Measurements from ENCODE around the gene ZNHIT6.

ZNHIT6 gene

GRCh38 chr1:85660541-85660940 lies 47.7 kb downstream of the ZNHIT6 start:
- Mint-ChIP-seq H3K4me1 (peaks cover 7% of the 10 kb centered on the region), H3K27ac (no peak overlapping the region), H3K9me3 (no peaks in the 10 kb centered on the region), H3K27me3 (ENCODE audit: low read depth) (no peaks in the 10 kb centered on the region), H3K4me3 (no peak overlapping the region), H3K36me3 (ENCODE audit: low read depth) (peaks cover 19% of the 10 kb centered on the region)
- no peak for TF ChIP-seq CTCF (IDR thresholded peaks at IDR 0.05; ENCODE audit: unreplicated experiment in 3 of 3)

- no peak for TF ChIP-seq CTCF (IDR thresholded peaks at IDR 0.05; ENCODE audit: unreplicated experiment in 3 of 3)
- Mint-ChIP-seq H3K4me3 (no peak overlapping the region), H3K36me3 (ENCODE audit: low read depth) (peaks cover 10% of the 10 kb centered on the region), H3K4me1 (peaks cover 7% of the 10 kb centered on the region), H3K9me3 (no peaks in the 10 kb centered on the region), H3K27me3 (ENCODE audit: low read depth) (no peaks in the 10 kb centered on the region), H3K27ac (no peak overlapping the region)
These were observed 49.1 kb downstream of the ZNHIT6 start for GRCh38 chr1:85659174-85659573.

- Mint-ChIP-seq H3K9me3 (no peaks in the 10 kb centered on the region), H3K27ac (no peak overlapping the region), H3K4me3 (no peak overlapping the region), H3K4me1 (peaks cover 4% of the 10 kb centered on the region), H3K36me3 (ENCODE audit: low read depth) (peaks cover 24% of the 10 kb centered on the region), H3K27me3 (ENCODE audit: low read depth) (no peaks in the 10 kb centered on the region)
- no peak for TF ChIP-seq CTCF (IDR thresholded peaks at IDR 0.05; ENCODE audit: unreplicated experiment in 3 of 3)
These were observed 51.3 kb downstream of the ZNHIT6 start for GRCh38 chr1:85656948-85657347.

GRCh38 chr1:85656256-85656655 lies 52.0 kb downstream of the ZNHIT6 start:
- no peak for TF ChIP-seq CTCF (IDR thresholded peaks at IDR 0.05; ENCODE audit: unreplicated experiment in 3 of 3)
- Mint-ChIP-seq H3K9me3 (no peaks in the 10 kb centered on the region), H3K36me3 (ENCODE audit: low read depth) (peaks cover 29% of the 10 kb centered on the region), H3K27ac (no peak overlapping the region), H3K4me1 (no peaks in the 10 kb centered on the region), H3K4me3 (no peak overlapping the region), H3K27me3 (ENCODE audit: low read depth) (no peaks in the 10 kb centered on the region)

GRCh38 chr1:85655315-85655714 lies 52.9 kb downstream of the ZNHIT6 start:
- no peak for TF ChIP-seq CTCF (IDR thresholded peaks at IDR 0.05; ENCODE audit: unreplicated experiment in 3 of 3)
- Mint-ChIP-seq H3K27me3 (ENCODE audit: low read depth) (no peaks in the 10 kb centered on the region), H3K4me3 (no peak overlapping the region), H3K9me3 (peaks cover 3% of the 10 kb centered on the region), H3K4me1 (no peaks in the 10 kb centered on the region), H3K27ac (no peak overlapping the region), H3K36me3 (ENCODE audit: low read depth) (peaks cover 34% of the 10 kb centered on the region)

GRCh38 chr1:85654066-85654782 lies 54.0 kb downstream of the ZNHIT6 start:
- H3K9me3 Mint-ChIP-seq: peaks cover 9% of the 10 kb centered on the region
- H3K27me3 Mint-ChIP-seq (ENCODE audit: low read depth): no peaks in the 10 kb centered on the region
- peaks cover 45% of the 10 kb centered on the region for H3K36me3 Mint-ChIP-seq (ENCODE audit: low read depth)
- H3K4me3 Mint-ChIP-seq: no peak overlapping the region
- TF ChIP-seq CTCF (IDR thresholded peaks at IDR 0.05; ENCODE audit: unreplicated experiment in 3 of 3): no peak
- H3K27ac Mint-ChIP-seq: no peak overlapping the region
- H3K4me1 Mint-ChIP-seq: no peaks in the 10 kb centered on the region

All from nephron (organoid).